Measurements from ENCODE around the gene IFIT1.
A peak's percentile ranks its signal among the peaks of the same experiment; 100 is the strongest.

The IFIT1 gene

GRCh38 chr10:89421018-89421476 is 28.6 kb downstream of the IFIT1 start:
- H3K27me3 ChIP-seq (ENCODE audit: insufficient read depth, poor library complexity, severe bottlenecking): peaks cover 6% of the 10 kb centered on the region

GRCh38 chr10:89425000-89425399 is 32.6 kb downstream of the IFIT1 start:
- no peak overlapping the region for H3K27ac ChIP-seq (replicated peaks)
- H3K4me3 ChIP-seq (replicated peaks; ENCODE audit: insufficient read depth, low read length): no peak overlapping the region
- TF ChIP-seq SPI1 (IDR thresholded peaks at IDR 0.05; ENCODE audit: borderline replicate concordance, low read depth) (no peak), POLR2AphosphoS5 (IDR thresholded peaks at IDR 0.05; ENCODE audit: low read depth) (no peak), REST (IDR thresholded peaks at IDR 0.05; ENCODE audit: insufficient replicate concordance, low read depth) (no peak), GABPA (IDR thresholded peaks at IDR 0.05; ENCODE audit: low read depth) (no peak)
- TF ChIP-seq, protein P1, sequence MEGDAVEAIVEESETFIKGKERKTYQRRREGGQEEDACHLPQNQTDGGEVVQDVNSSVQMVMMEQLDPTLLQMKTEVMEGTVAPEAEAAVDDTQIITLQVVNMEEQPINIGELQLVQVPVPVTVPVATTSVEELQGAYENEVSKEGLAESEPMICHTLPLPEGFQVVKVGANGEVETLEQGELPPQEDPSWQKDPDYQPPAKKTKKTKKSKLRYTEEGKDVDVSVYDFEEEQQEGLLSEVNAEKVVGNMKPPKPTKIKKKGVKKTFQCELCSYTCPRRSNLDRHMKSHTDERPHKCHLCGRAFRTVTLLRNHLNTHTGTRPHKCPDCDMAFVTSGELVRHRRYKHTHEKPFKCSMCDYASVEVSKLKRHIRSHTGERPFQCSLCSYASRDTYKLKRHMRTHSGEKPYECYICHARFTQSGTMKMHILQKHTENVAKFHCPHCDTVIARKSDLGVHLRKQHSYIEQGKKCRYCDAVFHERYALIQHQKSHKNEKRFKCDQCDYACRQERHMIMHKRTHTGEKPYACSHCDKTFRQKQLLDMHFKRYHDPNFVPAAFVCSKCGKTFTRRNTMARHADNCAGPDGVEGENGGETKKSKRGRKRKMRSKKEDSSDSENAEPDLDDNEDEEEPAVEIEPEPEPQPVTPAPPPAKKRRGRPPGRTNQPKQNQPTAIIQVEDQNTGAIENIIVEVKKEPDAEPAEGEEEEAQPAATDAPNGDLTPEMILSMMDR (IDR thresholded peaks at IDR 0.05; ENCODE audit: insufficient read depth, low read length): no peak
- DNase-seq (ENCODE audit: low read depth in 1 of 2, low spot score in 1 of 2): no peak
- H3K27me3 ChIP-seq (ENCODE audit: insufficient read depth, poor library complexity, severe bottlenecking): peaks cover 4% of the 10 kb centered on the region

More at GRCh38 chr10:89421018-89421476, 28.6 kb downstream of the IFIT1 start:
- Histone ChIP-seq H3K27ac (replicated peaks) (no peak overlapping the region), H3K4me3 (replicated peaks; ENCODE audit: insufficient read depth, low read length) (no peak overlapping the region)
- DNase-seq (ENCODE audit: low read depth in 1 of 2, low spot score in 1 of 2): no peak
- TF ChIP-seq, protein P1 (IDR thresholded peaks at IDR 0.05; ENCODE audit: insufficient read depth, low read length): no peak
- TF ChIP-seq REST (IDR thresholded peaks at IDR 0.05; ENCODE audit: insufficient replicate concordance, low read depth) (no peak), POLR2AphosphoS5 (IDR thresholded peaks at IDR 0.05; ENCODE audit: low read depth) (no peak), SPI1 (IDR thresholded peaks at IDR 0.05; ENCODE audit: borderline replicate concordance, low read depth) (no peak), GABPA (IDR thresholded peaks at IDR 0.05; ENCODE audit: low read depth) (no peak)

GRCh38 chr10:89426230-89426868 is 33.9 kb downstream of the IFIT1 start:
- TF ChIP-seq GABPA (IDR thresholded peaks at IDR 0.05; ENCODE audit: low read depth): no peak
- TF ChIP-seq, protein P1 (IDR thresholded peaks at IDR 0.05; ENCODE audit: insufficient read depth, low read length): peak; percentile 66
- DNase-seq (ENCODE audit: low read depth in 1 of 2, low spot score in 1 of 2): no peak
- peaks cover 5% of the 10 kb centered on the region for H3K27me3 ChIP-seq (ENCODE audit: insufficient read depth, poor library complexity, severe bottlenecking)
- H3K4me3 ChIP-seq (replicated peaks; ENCODE audit: insufficient read depth, low read length): no peak overlapping the region
- H3K27ac ChIP-seq (replicated peaks): no peak overlapping the region

DNA sequence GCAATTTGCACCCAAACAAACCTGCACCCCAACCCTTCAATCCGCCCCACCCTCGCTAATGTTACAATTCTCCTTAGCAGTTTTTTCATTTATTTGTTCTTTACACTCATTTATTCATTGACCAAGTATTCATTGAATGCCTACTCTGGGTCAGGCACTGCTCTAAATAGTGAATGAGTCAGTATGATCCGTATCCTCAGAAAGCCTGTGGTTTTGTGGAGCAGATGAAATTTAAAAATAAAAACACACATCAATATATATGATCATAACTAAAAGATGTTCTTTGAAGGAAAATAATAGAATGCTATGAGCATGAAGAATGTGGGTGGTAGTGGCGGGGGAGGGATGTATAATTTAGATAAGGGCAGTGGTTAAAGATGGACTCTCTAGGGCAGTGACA is 35.2 kb downstream of the IFIT1 start:
- Histone ChIP-seq H3K27me3 (ENCODE audit: insufficient read depth, poor library complexity, severe bottlenecking) (peaks cover 10% of the 10 kb centered on the region), H3K27ac (replicated peaks) (no peak overlapping the region), H3K4me3 (replicated peaks; ENCODE audit: insufficient read depth, low read length) (no peak overlapping the region)
- TF ChIP-seq POLR2AphosphoS5 (IDR thresholded peaks at IDR 0.05; ENCODE audit: low read depth) (no peak), SPI1 (IDR thresholded peaks at IDR 0.05; ENCODE audit: borderline replicate concordance, low read depth) (no peak), GABPA (IDR thresholded peaks at IDR 0.05; ENCODE audit: low read depth) (no peak), REST (IDR thresholded peaks at IDR 0.05; ENCODE audit: insufficient replicate concordance, low read depth) (no peak)
- DNase-seq (ENCODE audit: low read depth in 1 of 2, low spot score in 1 of 2): no peak
